PC-9 (cell line): Measurements from ENCODE around the gene NUCB1. TPM values are rescaled to one million over a fixed set of nuclear protein-coding genes. Genes with fewer than 3 reads are reported as not detected.

ENCODE experiments used
- BruUV-seq: library from RNA; stranded (reverse); fragments of 400-500 nt; replicated peaks from 2 replicates; lab custom pipeline; 2021; lab: Mats Ljungman, UMichigan
- CTCF ChIA-PET: fragments of 300-600 bp; sonication (Branson Sonifier 250); formaldehyde crosslinking; loops from one replicate; lab custom pipeline; 2022; ENCODE audit warnings: antibody characterized with exemption; lab: Charles Lee
- POLR2A ChIA-PET: fragments of 300-600 bp; sonication (Branson Sonifier 250); formaldehyde crosslinking; loops from one replicate; lab custom pipeline; 2022; ENCODE audit warnings: antibody characterized with exemption; ENCODE audit not compliant: unreplicated experiment; lab: Charles Lee
- DNase-seq, 2 experiments: peaks; one replicate each; pipeline versions ENCODE4 v3.0.0 to v3.0.0-alpha.2; 2015 to 2022; ENCODE audit warnings: mixed read lengths in 1 of 2
- H2AFZ ChIP-seq: fragments of 200-600 bp; sonication (generic); 2 replicates; pipeline ENCODE4 v1.8.1; 2017; ENCODE audit warnings: antibody characterized with exemption
- H3F3A ChIP-seq: fragments of 200-600 bp; sonication (generic); 2 replicates; pipeline ENCODE4 v1.8.1; 2017; ENCODE audit warnings: antibody characterized with exemption, mild to moderate bottlenecking, low read depth; ENCODE audit not compliant: insufficient read depth
- H3K27ac ChIP-seq: fragments of 200-600 bp; sonication (generic); 2 replicates; pipeline ENCODE4 v1.6.1; 2016; ENCODE audit warnings: mixed run types
- H3K27me3 ChIP-seq: fragments of 200-600 bp; sonication (generic); 2 replicates; pipeline ENCODE4 v1.6.1; 2016; ENCODE audit warnings: low read depth, mixed run types; ENCODE audit not compliant: insufficient read depth
- H3K36me3 ChIP-seq: fragments of 200-600 bp; sonication (generic); 2 replicates; pipeline ENCODE4 v1.6.1; 2016; ENCODE audit warnings: low read depth, mixed run types
- H3K4me1 ChIP-seq: fragments of 200-600 bp; sonication (generic); replicated peaks from 2 replicates; pipeline ENCODE4 v1.6.1; 2016; ENCODE audit warnings: mixed run types; ENCODE audit not compliant: insufficient read depth
- H3K4me2 ChIP-seq: fragments of 200-600 bp; sonication (generic); 2 replicates; pipeline ENCODE4 v1.6.1; 2017; ENCODE audit warnings: mixed run types
- H3K4me3 ChIP-seq: fragments of 200-600 bp; sonication (generic); 2 replicates; pipeline ENCODE4 v1.6.1; 2016; ENCODE audit warnings: mixed run types
- H3K79me2 ChIP-seq: fragments of 200-600 bp; sonication (generic); 2 replicates; pipeline ENCODE4 v1.6.1; 2017; ENCODE audit warnings: low read depth, mixed run types
- H3K9me2 ChIP-seq: fragments of 200-600 bp; sonication (generic); 2 replicates; pipeline ENCODE4 v1.8.1; 2017; ENCODE audit warnings: mild to moderate bottlenecking; ENCODE audit not compliant: insufficient read depth
- H3K9me3 ChIP-seq: fragments of 200-600 bp; sonication (generic); 2 replicates; pipeline ENCODE4 v1.8.1; 2016; ENCODE audit warnings: low read depth; ENCODE audit not compliant: insufficient read depth
- H4K20me1 ChIP-seq: fragments of 200-600 bp; sonication (generic); 2 replicates; pipeline ENCODE4 v1.8.1; 2017; ENCODE audit not compliant: insufficient read depth
- CTCF ChIP-seq: fragments of 200-600 bp; sonication (generic); conservative IDR thresholded peaks from 2 replicates; pipeline ENCODE4 v1.6.1; 2017; ENCODE audit warnings: mixed run types, antibody characterized with exemption, mild to moderate bottlenecking, moderate library complexity
- EZH2 ChIP-seq: fragments of 200-600 bp; sonication (generic); IDR thresholded peaks from 2 replicates; pipeline ENCODE4 v1.8.0; 2017; ENCODE audit warnings: antibody characterized with exemption, low read depth
- intact Hi-C: fragments of 100-400 bp; cut with micrococcal nuclease; formaldehyde crosslinking; loops from one replicate; pipeline ENCODE4 v1.10.0; 2022; ENCODE audit not compliant: unreplicated experiment
- total RNA-seq: library from RNA; stranded (reverse); gene quantifications from 2 replicates; pipeline ENCODE4 v1.2.3, GENCODE V29; 2021

The NUCB1 gene
- total RNA-seq, 1 experiment from 2014 or later = 185 TPM

- Histone ChIP-seq H3F3A (peaks cover 76% of the 10 kb centered on the region), H3K27ac (peak overlapping the region; percentile 59), H3K9me2 (no peaks in the 10 kb centered on the region), H3K4me1 (peaks cover 33% of the 10 kb centered on the region), H3K4me2 (peak overlapping the region; percentile 84), H2AFZ (no peak overlapping the region), H3K27me3 (no peaks in the 10 kb centered on the region), H3K4me3 (peak overlapping the region; percentile 84), H3K9me3 (no peaks in the 10 kb centered on the region), H4K20me1 (peaks cover 22% of the 10 kb centered on the region), H3K79me2 (peaks cover 33% of the 10 kb centered on the region), H3K36me3 (peaks cover 18% of the 10 kb centered on the region)
- TF ChIP-seq CTCF (no peak), EZH2 (no peak)
- no TSS peak for BruUV-seq
- ChIA-PET POLR2A (interaction anchor here (0.5 to 1.0 kb wide), 3 partner anchors 27 to 168 kb away, joined by 3 to 16 read pairs (median 5); partner anchors contain the start of genes HSD17B14 and RUVBL2), CTCF (no interaction called here)
- peak in 1 of 2 experiments; percentile 44 for DNase-seq
- intact Hi-C loops = loop anchor here (5.0 to 10.0 kb wide), 2 partner anchors 319 to 482 kb away; partner anchors contain the start of gene CA11
Observed at GRCh38 chr19:48966541-48967345, 66.6 kb downstream of the NUCB1 start.

- no TSS peak for BruUV-seq
- CTCF ChIA-PET = no interaction called here
- TF ChIP-seq EZH2 = no peak
- TF ChIP-seq CTCF = no peak
- Histone ChIP-seq H3K4me1 (peaks cover 28% of the 10 kb centered on the region), H3F3A (peaks cover 69% of the 10 kb centered on the region), H3K79me2 (peaks cover 33% of the 10 kb centered on the region), H3K27ac (peak overlapping the region; percentile 37), H3K9me2 (no peaks in the 10 kb centered on the region), H3K27me3 (no peaks in the 10 kb centered on the region), H3K36me3 (peaks cover 18% of the 10 kb centered on the region), H3K4me2 (peak overlapping the region; percentile 84), H4K20me1 (peaks cover 22% of the 10 kb centered on the region), H2AFZ (no peak overlapping the region), H3K9me3 (no peaks in the 10 kb centered on the region), H3K4me3 (peak overlapping the region; percentile 84; the same call in 1 of the 2 replicates)
- POLR2A ChIA-PET = interaction anchor here (0.5 to 1.0 kb wide), 10 partner anchors 12 to 317 kb away, joined by 3 to 17 read pairs (median 4); partner anchors contain the start of genes GYS1, HSD17B14 and RUVBL2
- peak in 1 of 2 experiments; percentile 38 for DNase-seq
- intact Hi-C loops = loop anchor here (5.0 to 10.0 kb wide), 2 partner anchors 320 to 483 kb away; partner anchors contain the start of gene CA11
Observed at GRCh38 chr19:48967346-48968178, 67.5 kb downstream of the NUCB1 start.

- Histone ChIP-seq H3K27me3 (no peaks in the 10 kb centered on the region), H3K9me2 (no peaks in the 10 kb centered on the region), H3K36me3 (peaks cover 18% of the 10 kb centered on the region), H3F3A (peaks cover 67% of the 10 kb centered on the region), H3K79me2 (peaks cover 33% of the 10 kb centered on the region), H3K4me2 (peak overlapping the region; percentile 84; the same call in 1 of the 2 replicates), H2AFZ (no peak overlapping the region), H4K20me1 (peaks cover 22% of the 10 kb centered on the region), H3K4me3 (no peak overlapping the region), H3K4me1 (peaks cover 27% of the 10 kb centered on the region), H3K27ac (peak overlapping the region; percentile 37; the same call in 1 of the 2 replicates), H3K9me3 (no peaks in the 10 kb centered on the region)
- DNase-seq = no peak
- POLR2A ChIA-PET = interaction anchor here (0.6 to 1.0 kb wide), 5 partner anchors 11 to 81 kb away, joined by 3 to 5 read pairs (median 3); partner anchors contain the start of gene RUVBL2
- BruUV-seq = no TSS peak
- CTCF ChIA-PET = no interaction called here
- intact Hi-C loops = loop anchor here (5.0 to 10.0 kb wide), 2 partner anchors 321 to 483 kb away; partner anchors contain the start of gene CA11
- no peak for TF ChIP-seq CTCF
Observed at GRCh38 chr19:48968179-48968661, 68.1 kb downstream of the NUCB1 start.
